ENCODE results near the gene CACNA1S.

DNA sequence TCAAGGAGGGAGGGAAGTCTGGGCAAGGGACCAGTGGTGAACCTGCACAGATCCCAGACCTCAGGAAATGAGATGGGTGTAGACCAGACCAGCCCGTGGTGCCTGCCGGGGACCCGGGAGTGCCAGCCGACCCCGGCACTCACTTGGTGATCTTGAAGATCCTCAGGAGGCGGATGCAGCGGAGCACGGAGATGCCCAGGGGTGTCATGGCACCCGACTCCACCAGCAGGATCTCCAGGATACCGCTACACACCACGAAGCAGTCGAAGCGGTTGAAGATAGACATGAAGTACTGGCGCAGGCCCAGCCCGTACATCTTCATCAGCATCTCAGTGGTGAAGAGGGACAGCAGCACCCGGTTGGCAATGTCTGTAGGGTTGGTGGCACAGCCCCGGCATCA, 34.5 kb downstream of the CACNA1S start:
- TF ChIP-seq, protein P1, sequence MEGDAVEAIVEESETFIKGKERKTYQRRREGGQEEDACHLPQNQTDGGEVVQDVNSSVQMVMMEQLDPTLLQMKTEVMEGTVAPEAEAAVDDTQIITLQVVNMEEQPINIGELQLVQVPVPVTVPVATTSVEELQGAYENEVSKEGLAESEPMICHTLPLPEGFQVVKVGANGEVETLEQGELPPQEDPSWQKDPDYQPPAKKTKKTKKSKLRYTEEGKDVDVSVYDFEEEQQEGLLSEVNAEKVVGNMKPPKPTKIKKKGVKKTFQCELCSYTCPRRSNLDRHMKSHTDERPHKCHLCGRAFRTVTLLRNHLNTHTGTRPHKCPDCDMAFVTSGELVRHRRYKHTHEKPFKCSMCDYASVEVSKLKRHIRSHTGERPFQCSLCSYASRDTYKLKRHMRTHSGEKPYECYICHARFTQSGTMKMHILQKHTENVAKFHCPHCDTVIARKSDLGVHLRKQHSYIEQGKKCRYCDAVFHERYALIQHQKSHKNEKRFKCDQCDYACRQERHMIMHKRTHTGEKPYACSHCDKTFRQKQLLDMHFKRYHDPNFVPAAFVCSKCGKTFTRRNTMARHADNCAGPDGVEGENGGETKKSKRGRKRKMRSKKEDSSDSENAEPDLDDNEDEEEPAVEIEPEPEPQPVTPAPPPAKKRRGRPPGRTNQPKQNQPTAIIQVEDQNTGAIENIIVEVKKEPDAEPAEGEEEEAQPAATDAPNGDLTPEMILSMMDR (conservative IDR thresholded peaks at IDR 0.05; ENCODE audit: low read length), result no peak
- no peak for TF ChIP-seq EZH2phosphoT487 (IDR thresholded peaks at IDR 0.05; ENCODE audit: borderline replicate concordance, low read depth, low read length)
